WTC11 (cell line): ENCODE results near the gene SBF2. TPM values are rescaled to one million over a fixed set of nuclear protein-coding genes. Genes with fewer than 3 reads are reported as not detected.

Experiments used
- ATAC-seq: fragments of 200-7000 bp; cut with Tn5 transposase; 2 replicates; pipeline ENCODE4 v1.10.0; 2021; ENCODE audit warnings: mild to moderate bottlenecking, moderate library complexity
- CTCF ChIA-PET: fragments of 300-600 bp; sonication (Branson Sonifier 250); formaldehyde crosslinking; loops from one replicate; lab custom pipeline; 2021; ENCODE audit warnings: antibody characterized with exemption; lab: Charles Lee
- POLR2A ChIA-PET: fragments of 350-600 bp; sonication (Branson Sonifier 250); formaldehyde crosslinking; loops from one replicate; lab custom pipeline; 2021; ENCODE audit warnings: antibody characterized with exemption; lab: Charles Lee
- DNase-seq: peaks from one replicate; pipeline ENCODE4 v3.0.0; 2021; ENCODE audit warnings: low spot score
- H3K27ac Mint-ChIP-seq: 2 replicates; pipeline ENCODE4 v1.8.0; 2021; ENCODE audit warnings: mixed read lengths
- H3K27me3 Mint-ChIP-seq: 2 replicates; pipeline ENCODE4 v1.8.0; 2021; ENCODE audit warnings: low read depth, mild to moderate bottlenecking, moderate library complexity, mixed read lengths
- H3K36me3 Mint-ChIP-seq: 2 replicates; pipeline ENCODE4 v1.8.0; 2021; ENCODE audit warnings: mixed read lengths
- H3K4me1 Mint-ChIP-seq: 2 replicates; pipeline ENCODE4 v1.8.0; 2022; ENCODE audit warnings: mixed read lengths
- H3K4me3 Mint-ChIP-seq: 2 replicates; pipeline ENCODE4 v1.8.0; 2021; ENCODE audit warnings: mild to moderate bottlenecking, moderate library complexity, mixed read lengths
- H3K9me3 Mint-ChIP-seq: 2 replicates; pipeline ENCODE4 v1.8.0; 2021; ENCODE audit warnings: mixed read lengths
- ATF1 ChIP-seq: sonication (generic); formaldehyde crosslinking; IDR thresholded peaks from 2 replicates; pipeline ENCODE4 v1.8.1; 2023; ENCODE audit warnings: mild to moderate bottlenecking, moderate library complexity, missing genetic modification reagents
- CDX4 ChIP-seq: fragments of 250-450 bp; sonication (Bioruptor Pico); IDR thresholded peaks from 2 replicates; pipeline ENCODE4 v1.9.0; 2021; ENCODE audit warnings: moderate library complexity, mild to moderate bottlenecking, inconsistent platforms, borderline replicate concordance
- CTCF ChIP-seq: fragments of 200-600 bp; IDR thresholded peaks from 2 replicates; pipeline ENCODE4 v1.8.0; 2022; ENCODE audit warnings: antibody characterized with exemption
- E2F1 ChIP-seq: sonication (generic); formaldehyde crosslinking; IDR thresholded peaks from 2 replicates; pipeline ENCODE4 v1.8.0; 2022; ENCODE audit warnings: mild to moderate bottlenecking, missing genetic modification reagents
- E2F4 ChIP-seq: sonication (generic); formaldehyde crosslinking; IDR thresholded peaks from 2 replicates; pipeline ENCODE4 v1.8.1; 2022; ENCODE audit warnings: low read depth, mild to moderate bottlenecking, moderate library complexity, missing genetic modification reagents, borderline replicate concordance
- ERG ChIP-seq: fragments of 250-450 bp; sonication (Bioruptor Pico); IDR thresholded peaks from 2 replicates; pipeline ENCODE4 v1.8.0; 2021; ENCODE audit warnings: mild to moderate bottlenecking
- ESRRA ChIP-seq: sonication (generic); formaldehyde crosslinking; IDR thresholded peaks from 2 replicates; pipeline ENCODE4 v1.8.1; 2022; ENCODE audit warnings: mild to moderate bottlenecking, missing genetic modification reagents, borderline replicate concordance
- FOXJ3 ChIP-seq: sonication (generic); formaldehyde crosslinking; IDR thresholded peaks from 2 replicates; pipeline ENCODE4 v1.9.0; 2021; ENCODE audit warnings: missing genetic modification reagents, mild to moderate bottlenecking, borderline replicate concordance
- GABPB1 ChIP-seq: sonication (generic); formaldehyde crosslinking; IDR thresholded peaks from 2 replicates; pipeline ENCODE4 v1.8.1; 2023; ENCODE audit warnings: mild to moderate bottlenecking, missing genetic modification reagents
- GTF2I ChIP-seq: fragments of 250-450 bp; sonication (Bioruptor Pico); conservative IDR thresholded peaks from 2 replicates; pipeline ENCODE4 v1.4.0; 2021; ENCODE audit warnings: mild to moderate bottlenecking
- IRF1 ChIP-seq: sonication (generic); formaldehyde crosslinking; IDR thresholded peaks from 2 replicates; pipeline ENCODE4 v1.8.0; 2023; ENCODE audit warnings: missing genetic modification reagents
- MLX ChIP-seq: sonication (generic); formaldehyde crosslinking; IDR thresholded peaks from 2 replicates; pipeline ENCODE4 v1.8.1; 2023; ENCODE audit warnings: mild to moderate bottlenecking, missing genetic modification reagents, moderate library complexity
- NFATC4 ChIP-seq: fragments of 250-450 bp; sonication (Bioruptor Pico); IDR thresholded peaks from 2 replicates; pipeline ENCODE4 v1.9.0; 2021; ENCODE audit warnings: mild to moderate bottlenecking
- NR3C1 ChIP-seq: sonication (generic); formaldehyde crosslinking; conservative IDR thresholded peaks from 2 replicates; pipeline ENCODE4 v1.8.1; 2023; ENCODE audit warnings: low read depth, mild to moderate bottlenecking, missing genetic modification reagents
- USF1 ChIP-seq: sonication (generic); formaldehyde crosslinking; IDR thresholded peaks from 2 replicates; pipeline ENCODE4 v1.8.0; 2022; ENCODE audit warnings: mild to moderate bottlenecking, missing genetic modification reagents
- ZBTB21 ChIP-seq: sonication (generic); formaldehyde crosslinking; IDR thresholded peaks from 2 replicates; pipeline ENCODE4 v1.8.1; 2023; ENCODE audit warnings: mild to moderate bottlenecking, missing genetic modification reagents, borderline replicate concordance
- ZNF138 ChIP-seq: sonication (generic); formaldehyde crosslinking; conservative IDR thresholded peaks from 2 replicates; pipeline ENCODE4 v1.8.1; 2022; ENCODE audit warnings: mild to moderate bottlenecking, moderate library complexity, missing genetic modification reagents
- ZNF232 ChIP-seq: sonication (generic); formaldehyde crosslinking; IDR thresholded peaks from 2 replicates; pipeline ENCODE4 v1.8.0; 2022; ENCODE audit warnings: mild to moderate bottlenecking, missing genetic modification reagents
- ZNF281 ChIP-seq: sonication (generic); formaldehyde crosslinking; IDR thresholded peaks from 2 replicates; pipeline ENCODE4 v1.8.0; 2023; ENCODE audit warnings: mild to moderate bottlenecking, missing genetic modification reagents
- ZNF425 ChIP-seq: fragments of 250-450 bp; sonication (Bioruptor Pico); conservative IDR thresholded peaks from 2 replicates; pipeline ENCODE4 v1.9.0; 2021; ENCODE audit warnings: mild to moderate bottlenecking
- total RNA-seq: library from RNA; stranded (reverse); gene quantifications from 3 replicates; pipeline ENCODE4 v1.2.3, GENCODE V29; 2021

Gene SBF2
- total RNA-seq, 1 experiment from 2014 or later: 47.6 TPM

GRCh38 chr11:9823439-9823838, 470.6 kb downstream of the SBF2 start:
- ChIA-PET CTCF (interaction anchor here (1.0 kb wide), 1 partner anchor 65 kb away, joined by 3 read pairs; no protein-coding TSS in a partner anchor), POLR2A (no interaction called here)
- peaks cover 24% of the 10 kb centered on the region for H3K4me1 Mint-ChIP-seq
- no peak for ATAC-seq
- H3K27me3 Mint-ChIP-seq: no peaks in the 10 kb centered on the region
- peak overlapping the region; percentile 18; the same call in 1 of the 2 replicates for H3K27ac Mint-ChIP-seq
- TF ChIP-seq FOXJ3: no peak
- no peak for TF ChIP-seq ERG (CRISPR knock-in tag)
- no peak for TF ChIP-seq E2F4 (CRISPR knock-in tag)
- no peak for TF ChIP-seq ZNF425 (CRISPR knock-in tag)
- TF ChIP-seq ZNF138 (CRISPR knock-in tag): no peak
- TF ChIP-seq ZBTB21 (CRISPR knock-in tag): no peak
- TF ChIP-seq ESRRA (CRISPR knock-in tag): no peak
- no peak for TF ChIP-seq USF1 (CRISPR knock-in tag)
- TF ChIP-seq ZNF232 (CRISPR knock-in tag): no peak
- TF ChIP-seq ATF1: no peak
- no peak for TF ChIP-seq GABPB1 (CRISPR knock-in tag)
- TF ChIP-seq CTCF: no peak
- TF ChIP-seq NFATC4: no peak
- no peak for TF ChIP-seq NR3C1 (CRISPR knock-in tag)
- TF ChIP-seq CDX4 (CRISPR knock-in tag): no peak
- H3K4me3 Mint-ChIP-seq: no peak overlapping the region
- no peaks in the 10 kb centered on the region for H3K36me3 Mint-ChIP-seq
- no peaks in the 10 kb centered on the region for H3K9me3 Mint-ChIP-seq
- DNase-seq: no peak

- ChIA-PET CTCF (interaction anchor here (0.6 to 1.4 kb wide), 3 partner anchors 10 to 487 kb away, joined by 3 to 6 read pairs (median 3); no protein-coding TSS in a partner anchor), POLR2A (no interaction called here)
- no peak overlapping the region for H3K4me3 Mint-ChIP-seq
- H3K9me3 Mint-ChIP-seq: no peaks in the 10 kb centered on the region
- H3K36me3 Mint-ChIP-seq: no peaks in the 10 kb centered on the region
- no peaks in the 10 kb centered on the region for H3K27me3 Mint-ChIP-seq
- H3K27ac Mint-ChIP-seq: peak overlapping the region; percentile 8; the same call in 1 of the 2 replicates
- DNase-seq (no peak), ATAC-seq (peak; percentile 54)
- H3K4me1 Mint-ChIP-seq: peaks cover 30% of the 10 kb centered on the region
- no peak for TF ChIP-seq E2F1
- no peak for TF ChIP-seq ZNF281 (CRISPR knock-in tag)
- no peak for TF ChIP-seq GABPB1 (CRISPR knock-in tag)
- no peak for TF ChIP-seq MLX (CRISPR knock-in tag)
- TF ChIP-seq IRF1 (CRISPR knock-in tag): no peak
- no peak for TF ChIP-seq GTF2I (CRISPR knock-in tag)
Measured at GRCh38 chr11:9821008-9821752, 472.8 kb downstream of the SBF2 start.
